ENCODE data around the gene LPP. TPM values are rescaled to one million over a fixed set of nuclear protein-coding genes. Genes with fewer than 3 reads are reported as not detected.

Gene LPP
- total and polyA plus RNA-seq, 2 of the 4 experiments (the other 2 are of a cell fraction), result 16.0 to 130 TPM

GRCh38 chr3:188274249-188274915 is 120.4 kb downstream of the LPP start:
- DNase-seq, result peak; percentile 60
- H3K9me1 ChIP-seq (ENCODE audit: insufficient read depth, low read length), result peaks cover 41% of the 10 kb centered on the region
- H4K5ac ChIP-seq (ENCODE audit: low read depth, low read length), result peak overlapping the region; percentile 49; the same call in 1 of the 2 replicates
- H3K27me3 ChIP-seq (ENCODE audit: control insufficient read depth, insufficient read depth, low read length), result no peaks in the 10 kb centered on the region
- no peak overlapping the region for H2AK9ac ChIP-seq (replicated peaks; ENCODE audit: low read depth, low read length, poor library complexity)
- peak overlapping the region; percentile 73; the same call in 1 of the 2 replicates for H2BK120ac ChIP-seq (ENCODE audit: low read depth, low read length)
- H3K4ac ChIP-seq (ENCODE audit: low read depth, low read length), result peak overlapping the region; percentile 80
- peak overlapping the region; percentile 66; the same call in 1 of the 2 replicates for H3K14ac ChIP-seq (replicated peaks; ENCODE audit: low read depth, low read length)
- H2BK15ac ChIP-seq (ENCODE audit: low read depth, low read length), result peak overlapping the region; percentile 59; the same call in 1 of the 3 replicates
- H3K27ac ChIP-seq (ENCODE audit: insufficient read depth, low read length), result peak overlapping the region; percentile 78
- in situ Hi-C loops (cut with MboI; ENCODE audit: low sequenced_read_pairs), result no loop called here
- no peak overlapping the region for H3K4me3 ChIP-seq (ENCODE audit: insufficient read depth, low read depth, low read length)
- peak overlapping the region; percentile 65 for H2AK5ac ChIP-seq (ENCODE audit: low read depth, low read length)
- peaks cover 4% of the 10 kb centered on the region for H3K36me3 ChIP-seq (ENCODE audit: control insufficient read depth, insufficient read depth, low read length)
- dilution Hi-C loops (cut with HindIII; ENCODE audit: low sequenced_read_pairs, unreplicated experiment), result no loop called here
- no peaks in the 10 kb centered on the region for H3K9me3 ChIP-seq (ENCODE audit: control insufficient read depth, insufficient read depth, low read length)
- H4K8ac ChIP-seq (ENCODE audit: low read depth in 2 of 2, low read length in 2 of 2), result peak overlapping the region in 1 of 2 experiments; percentile 54; a peak in 3 of 4 replicates
- no peak overlapping the region for H3K9ac ChIP-seq (ENCODE audit: low read depth, low read length)
- H3K4me2 ChIP-seq (ENCODE audit: low read depth, low read length), result peak overlapping the region; percentile 60
- ChIA-PET CTCF (interaction anchor here (1.2 kb wide), 1 partner anchor 10 kb away, joined by 4 read pairs; no protein-coding TSS in a partner anchor), POLR2A (ENCODE audit: unreplicated experiment) (no interaction called here)
- H3K56ac ChIP-seq (ENCODE audit: extremely low read depth, insufficient read depth, low read length), result 0 out of 2 replicates have a peak overlapping the region, but pooled peaks have one; percentile 16
- H2BK20ac ChIP-seq (ENCODE audit: low read depth, low read length), result peak overlapping the region; percentile 67; the same call in 1 of the 2 replicates
- ATAC-seq (ENCODE audit: low read depth), result no peak
- H4K20me1 ChIP-seq (ENCODE audit: insufficient read depth, low read length), result peaks cover 25% of the 10 kb centered on the region
- H3K4me1 ChIP-seq (ENCODE audit: control insufficient read depth, insufficient read depth, low read length), result peaks cover 32% of the 10 kb centered on the region
- no TSS peak for BruUV-seq (replicated peaks)
- H4K91ac ChIP-seq (ENCODE audit: insufficient read depth, low read depth, low read length), result peak overlapping the region; percentile 45; the same call in 1 of the 2 replicates
- H3K79me1 ChIP-seq (ENCODE audit: low read depth in 1 of 2, low read length in 2 of 2), result peaks cover 34 to 72% of the 10 kb centered on the region in 2 experiments
- H3K18ac ChIP-seq (ENCODE audit: low read depth, low read length), result peak overlapping the region; percentile 36; the same call in 1 of the 2 replicates
- WGBS, 2 experiments (ENCODE audit: extremely low coverage in 2 of 2, insufficient read length in 1 of 2), result no CpG with 5 or more reads among the region's 4 CpGs
- no peak overlapping the region for H2AFZ ChIP-seq (replicated peaks; ENCODE audit: low read length, poor library complexity)
- H2BK5ac ChIP-seq (ENCODE audit: low read depth, low read length, poor library complexity, severe bottlenecking), result peak overlapping the region; percentile 60
- H3K23ac ChIP-seq (ENCODE audit: low read depth, low read length), result peak overlapping the region; percentile 50; the same call in 1 of the 2 replicates
- intact Hi-C loops (cut with micrococcal nuclease), result loop anchor here (5.0 kb wide), 2 partner anchors 233 to 358 kb away; no protein-coding TSS in a partner anchor
- TF ChIP-seq RFX5 (IDR thresholded peaks at IDR 0.05; ENCODE audit: low read depth, low read length) (no peak), RCOR1 (IDR thresholded peaks at IDR 0.05; ENCODE audit: insufficient replicate concordance, low read length) (no peak), CEBPB (IDR thresholded peaks at IDR 0.05; ENCODE audit: low read depth, low read length) (peak; percentile 48), NFE2L2 (IDR thresholded peaks at IDR 0.05; ENCODE audit: low read depth, low read length) (no peak), FOS (IDR thresholded peaks at IDR 0.05; ENCODE audit: low read depth, low read length) (no peak), MAZ (IDR thresholded peaks at IDR 0.05; ENCODE audit: borderline replicate concordance, low read depth, low read length) (no peak), CHD1 (IDR thresholded peaks at IDR 0.05; ENCODE audit: low read depth, low read length) (no peak), MAFK (IDR thresholded peaks at IDR 0.05; ENCODE audit: low read depth, low read length) (0 out of 2 replicates have a peak, but pooled peaks have one; percentile 2), BHLHE40 (IDR thresholded peaks at IDR 0.05; ENCODE audit: low read depth, low read length) (0 out of 2 replicates have a peak, but pooled peaks have one; percentile 5), POLR2A (IDR thresholded peaks at IDR 0.05; ENCODE audit: low read depth, low read length) (no peak), ELK1 (IDR thresholded peaks at IDR 0.05; ENCODE audit: borderline replicate concordance, low read depth, low read length) (no peak), MXI1 (IDR thresholded peaks at IDR 0.05; ENCODE audit: borderline replicate concordance, low read depth, low read length) (no peak)
- TF ChIP-seq, protein P1, sequence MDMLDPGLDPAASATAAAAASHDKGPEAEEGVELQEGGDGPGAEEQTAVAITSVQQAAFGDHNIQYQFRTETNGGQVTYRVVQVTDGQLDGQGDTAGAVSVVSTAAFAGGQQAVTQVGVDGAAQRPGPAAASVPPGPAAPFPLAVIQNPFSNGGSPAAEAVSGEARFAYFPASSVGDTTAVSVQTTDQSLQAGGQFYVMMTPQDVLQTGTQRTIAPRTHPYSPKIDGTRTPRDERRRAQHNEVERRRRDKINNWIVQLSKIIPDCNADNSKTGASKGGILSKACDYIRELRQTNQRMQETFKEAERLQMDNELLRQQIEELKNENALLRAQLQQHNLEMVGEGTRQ (IDR thresholded peaks at IDR 0.05; ENCODE audit: low read depth, low read length), result no peak
- TF ChIP-seq, protein P2, sequence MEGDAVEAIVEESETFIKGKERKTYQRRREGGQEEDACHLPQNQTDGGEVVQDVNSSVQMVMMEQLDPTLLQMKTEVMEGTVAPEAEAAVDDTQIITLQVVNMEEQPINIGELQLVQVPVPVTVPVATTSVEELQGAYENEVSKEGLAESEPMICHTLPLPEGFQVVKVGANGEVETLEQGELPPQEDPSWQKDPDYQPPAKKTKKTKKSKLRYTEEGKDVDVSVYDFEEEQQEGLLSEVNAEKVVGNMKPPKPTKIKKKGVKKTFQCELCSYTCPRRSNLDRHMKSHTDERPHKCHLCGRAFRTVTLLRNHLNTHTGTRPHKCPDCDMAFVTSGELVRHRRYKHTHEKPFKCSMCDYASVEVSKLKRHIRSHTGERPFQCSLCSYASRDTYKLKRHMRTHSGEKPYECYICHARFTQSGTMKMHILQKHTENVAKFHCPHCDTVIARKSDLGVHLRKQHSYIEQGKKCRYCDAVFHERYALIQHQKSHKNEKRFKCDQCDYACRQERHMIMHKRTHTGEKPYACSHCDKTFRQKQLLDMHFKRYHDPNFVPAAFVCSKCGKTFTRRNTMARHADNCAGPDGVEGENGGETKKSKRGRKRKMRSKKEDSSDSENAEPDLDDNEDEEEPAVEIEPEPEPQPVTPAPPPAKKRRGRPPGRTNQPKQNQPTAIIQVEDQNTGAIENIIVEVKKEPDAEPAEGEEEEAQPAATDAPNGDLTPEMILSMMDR (conservative IDR thresholded peaks at IDR 0.05; ENCODE audit: low read depth, low read length), result no peak
